OCI-LY7 (cell line): ENCODE data around the gene LARGE1. TPM values are rescaled to one million over a fixed set of nuclear protein-coding genes. Genes with fewer than 3 reads are reported as not detected.

Experiments used
- BruUV-seq: library from RNA; stranded (reverse); fragments of 400-500 nt; replicated peaks from 2 replicates; lab custom pipeline; 2021; lab: Mats Ljungman, UMichigan
- CTCF ChIA-PET: fragments of 300-600 bp; sonication (Branson Sonifier 250); formaldehyde crosslinking; loops from one replicate; lab custom pipeline; 2022; ENCODE audit warnings: antibody characterized with exemption; ENCODE audit not compliant: unreplicated experiment; lab: Charles Lee
- POLR2A ChIA-PET: fragments of 300-600 bp; sonication (Branson Sonifier 250); formaldehyde crosslinking; loops from one replicate; lab custom pipeline; 2022; ENCODE audit warnings: antibody characterized with exemption; lab: Charles Lee
- DNase-seq: peaks from one replicate; pipeline ENCODE4 v3.0.0-alpha.2; 2015; ENCODE audit warnings: low spot score
- H2AFZ ChIP-seq: fragments of 200-600 bp; sonication (generic), shearing (Covaris generic); 2 replicates; pipeline ENCODE4 v1.6.1; 2014; ENCODE audit warnings: mild to moderate bottlenecking, antibody characterized with exemption, low read length, moderate library complexity
- H3K27ac ChIP-seq: fragments of 200-600 bp; sonication (generic); 2 replicates; pipeline ENCODE4 v1.5.1; 2014; ENCODE audit warnings: mixed run types, low read depth, mild to moderate bottlenecking, moderate library complexity, low read length, inconsistent platforms; ENCODE audit not compliant: poor library complexity, severe bottlenecking
- H3K36me3 ChIP-seq: fragments of 200-600 bp; sonication (generic); 2 replicates; pipeline ENCODE4 v1.6.1; 2014; ENCODE audit warnings: mild to moderate bottlenecking, antibody characterized with exemption, low read length, moderate library complexity, mixed read lengths; ENCODE audit not compliant: insufficient read depth
- H3K4me1 ChIP-seq: fragments of 200-600 bp; sonication (generic); 2 replicates; pipeline ENCODE4 v1.5.1; 2014; ENCODE audit warnings: mild to moderate bottlenecking, low read length; ENCODE audit not compliant: insufficient read depth, poor library complexity, severe bottlenecking
- H3K4me2 ChIP-seq: fragments of 200-600 bp; sonication (generic); 2 replicates; pipeline ENCODE4 v1.6.1; 2014; ENCODE audit warnings: mild to moderate bottlenecking, low read length
- H3K4me3 ChIP-seq: fragments of 200-600 bp; sonication (generic); 2 replicates; pipeline ENCODE4 v1.5.1; 2014; ENCODE audit warnings: mild to moderate bottlenecking, low read depth, low read length; ENCODE audit not compliant: poor library complexity, severe bottlenecking
- H3K79me2 ChIP-seq: fragments of 200-600 bp; sonication (generic); 2 replicates; pipeline ENCODE4 v1.6.1; 2016; ENCODE audit warnings: low read depth, mild to moderate bottlenecking, low read length, moderate library complexity, mixed read lengths; ENCODE audit not compliant: insufficient read depth
- H3K9me2 ChIP-seq: fragments of 200-600 bp; sonication (generic); 2 replicates; pipeline ENCODE4 v1.6.1; 2016; ENCODE audit warnings: mild to moderate bottlenecking, low read length, mixed read lengths; ENCODE audit not compliant: insufficient read depth
- H3K9me3 ChIP-seq: fragments of 200-600 bp; sonication (generic); 2 replicates; pipeline ENCODE4 v1.6.1; 2014; ENCODE audit warnings: mild to moderate bottlenecking, mixed run types, low read length, mixed read lengths
- H4K20me1 ChIP-seq: fragments of 200-600 bp; sonication (generic); 2 replicates; pipeline ENCODE4 v1.6.1; 2014; ENCODE audit warnings: mild to moderate bottlenecking, antibody characterized with exemption, low read length, moderate library complexity, mixed read lengths; ENCODE audit not compliant: insufficient read depth
- EZH2phosphoT487 ChIP-seq: fragments of 200-600 bp; sonication (generic); IDR thresholded peaks from 2 replicates; pipeline ENCODE4 v1.6.1; 2018; ENCODE audit warnings: low read depth, borderline replicate concordance, mild to moderate bottlenecking, mixed run types, antibody characterized with exemption, low read length, moderate library complexity, mixed read lengths
- intact Hi-C: fragments of 100-400 bp; cut with micrococcal nuclease; formaldehyde crosslinking; loops from one replicate; pipeline ENCODE4 v1.10.0; 2022; ENCODE audit not compliant: unreplicated experiment
- total RNA-seq, 2 experiments: library from RNA; depleted of rRNA in 1 of 2; stranded (reverse); fragments of >200 nt in 1 of 2; shearing (Covaris generic) in 1 of 2; gene quantifications; 2 replicates each; pipeline ENCODE4 v1.2.3, GENCODE V29; 2014 to 2022
- TF ChIP-seq, protein P1 (sequence below): fragments of 200-600 bp; sonication (generic); conservative IDR thresholded peaks from 2 replicates; pipeline ENCODE4 v1.5.1; 2014; ENCODE audit warnings: mild to moderate bottlenecking, antibody characterized with exemption, low read length, moderate library complexity, mixed read lengths

LARGE1 gene
- total RNA-seq, 2 experiments from 2014 or later = 31.5 to 31.9 TPM

DNA sequence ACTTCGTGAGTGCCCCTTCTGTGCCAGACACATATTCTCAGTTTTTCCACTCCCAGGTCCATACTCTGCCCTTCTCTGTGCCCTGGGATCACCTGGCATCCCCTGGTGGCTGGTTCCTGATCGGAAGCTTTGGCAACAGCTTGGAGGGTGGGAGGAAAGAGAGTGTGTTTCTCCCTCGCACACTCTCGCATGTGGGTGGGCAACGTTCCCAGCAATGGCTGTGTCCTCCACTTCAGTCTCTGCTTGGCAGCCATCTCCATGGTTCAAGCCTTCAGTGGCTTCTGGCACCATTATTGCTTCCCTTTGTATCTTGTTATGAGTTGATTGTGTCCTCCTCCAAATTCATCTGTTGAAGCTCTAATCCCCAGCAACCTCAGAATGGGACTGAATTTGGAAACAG is 519.4 kb downstream of the LARGE1 start:
- Histone ChIP-seq H3K4me1 (peaks cover 11% of the 10 kb centered on the region), H3K9me3 (no peaks in the 10 kb centered on the region), H4K20me1 (no peaks in the 10 kb centered on the region), H3K27ac (no peak overlapping the region), H2AFZ (no peak overlapping the region), H3K9me2 (no peaks in the 10 kb centered on the region), H3K79me2 (no peaks in the 10 kb centered on the region), H3K4me2 (no peak overlapping the region), H3K4me3 (no peak overlapping the region), H3K36me3 (no peaks in the 10 kb centered on the region)
- intact Hi-C loops = no loop called here
- no peak for DNase-seq
- no TSS peak for BruUV-seq
- CTCF ChIA-PET = no interaction called here
- TF ChIP-seq, protein P1, sequence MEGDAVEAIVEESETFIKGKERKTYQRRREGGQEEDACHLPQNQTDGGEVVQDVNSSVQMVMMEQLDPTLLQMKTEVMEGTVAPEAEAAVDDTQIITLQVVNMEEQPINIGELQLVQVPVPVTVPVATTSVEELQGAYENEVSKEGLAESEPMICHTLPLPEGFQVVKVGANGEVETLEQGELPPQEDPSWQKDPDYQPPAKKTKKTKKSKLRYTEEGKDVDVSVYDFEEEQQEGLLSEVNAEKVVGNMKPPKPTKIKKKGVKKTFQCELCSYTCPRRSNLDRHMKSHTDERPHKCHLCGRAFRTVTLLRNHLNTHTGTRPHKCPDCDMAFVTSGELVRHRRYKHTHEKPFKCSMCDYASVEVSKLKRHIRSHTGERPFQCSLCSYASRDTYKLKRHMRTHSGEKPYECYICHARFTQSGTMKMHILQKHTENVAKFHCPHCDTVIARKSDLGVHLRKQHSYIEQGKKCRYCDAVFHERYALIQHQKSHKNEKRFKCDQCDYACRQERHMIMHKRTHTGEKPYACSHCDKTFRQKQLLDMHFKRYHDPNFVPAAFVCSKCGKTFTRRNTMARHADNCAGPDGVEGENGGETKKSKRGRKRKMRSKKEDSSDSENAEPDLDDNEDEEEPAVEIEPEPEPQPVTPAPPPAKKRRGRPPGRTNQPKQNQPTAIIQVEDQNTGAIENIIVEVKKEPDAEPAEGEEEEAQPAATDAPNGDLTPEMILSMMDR = no peak
- no peak for TF ChIP-seq EZH2phosphoT487
- POLR2A ChIA-PET = no interaction called here

DNA sequence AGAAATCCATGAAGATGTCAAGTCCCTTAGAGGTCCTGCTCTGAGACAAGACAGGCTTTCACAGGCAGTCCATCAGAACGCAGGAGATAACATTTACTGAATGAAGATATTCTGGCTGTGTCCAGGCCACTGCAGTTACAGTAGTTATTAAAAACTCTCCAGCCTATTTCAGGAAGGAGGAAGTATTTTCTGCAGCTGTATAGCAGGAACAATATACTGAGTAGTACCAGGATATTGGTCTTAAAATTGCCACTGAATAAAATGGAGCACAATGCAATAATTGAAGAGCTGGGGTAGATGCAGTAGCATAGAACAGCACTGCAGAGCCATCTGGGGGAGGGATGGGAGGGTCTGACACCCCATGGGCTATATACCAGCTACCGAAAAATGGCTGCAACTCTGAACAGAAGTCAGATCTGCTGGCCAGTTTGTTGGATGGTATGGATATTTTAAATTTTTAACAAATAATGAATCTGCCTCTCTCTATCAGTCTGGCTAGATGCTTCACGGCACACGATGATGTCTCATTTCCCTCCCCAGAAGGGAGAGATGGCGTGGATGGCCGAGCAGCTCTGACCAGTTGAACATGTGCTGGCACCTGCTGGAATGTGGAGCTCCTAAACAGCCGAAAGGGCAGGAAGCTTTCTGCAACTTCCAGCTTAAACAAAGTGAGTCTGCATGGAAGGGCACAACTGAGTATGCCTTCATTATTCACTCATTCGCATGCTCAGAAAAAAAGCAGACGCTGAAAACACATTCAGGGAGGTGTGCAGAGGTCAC is 520.0 kb downstream of the LARGE1 start:
- no peaks in the 10 kb centered on the region for H3K9me3 ChIP-seq
- no peak overlapping the region for H3K27ac ChIP-seq
- peak overlapping the region; percentile 37; the same call in 1 of the 2 replicates for H3K4me2 ChIP-seq
- H3K4me3 ChIP-seq = no peak overlapping the region
- CTCF ChIA-PET = no interaction called here
- no peaks in the 10 kb centered on the region for H3K36me3 ChIP-seq
- H4K20me1 ChIP-seq = no peaks in the 10 kb centered on the region
- no peak for TF ChIP-seq EZH2phosphoT487
- TF ChIP-seq, protein P1 = no peak
- intact Hi-C loops = no loop called here
- peaks cover 11% of the 10 kb centered on the region for H3K4me1 ChIP-seq
- H3K9me2 ChIP-seq = no peaks in the 10 kb centered on the region
- POLR2A ChIA-PET = interaction anchor here (0.5 to 0.7 kb wide), 3 partner anchors 31 to 74 kb away, joined by 3 read pairs; no protein-coding TSS in a partner anchor
- H3K79me2 ChIP-seq = no peaks in the 10 kb centered on the region
- DNase-seq = peak; percentile 13
- no TSS peak for BruUV-seq
- no peak overlapping the region for H2AFZ ChIP-seq

DNA sequence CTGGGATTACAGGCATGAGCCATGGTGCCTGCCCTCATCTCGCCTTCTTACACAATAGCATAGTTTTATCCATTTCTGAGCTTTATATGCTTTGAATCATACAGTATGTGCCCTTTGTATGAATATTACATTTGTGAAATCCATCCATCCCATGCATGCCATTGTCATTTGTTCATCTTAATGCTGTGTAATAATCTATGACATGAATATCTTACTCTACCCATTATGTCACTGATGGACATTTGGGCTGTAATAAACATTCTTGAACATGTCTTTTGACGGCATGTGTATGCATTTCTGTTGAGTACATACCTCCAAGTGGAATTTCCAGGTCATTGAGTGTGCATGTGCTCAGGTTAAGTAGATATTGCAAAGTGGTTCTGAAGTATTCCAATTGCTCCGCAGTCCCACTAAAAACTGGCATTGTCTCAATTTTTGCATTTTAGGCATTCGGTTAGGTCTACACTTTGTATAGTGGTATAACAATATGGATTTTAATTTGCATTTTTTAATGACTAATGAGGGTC is 522.8 kb downstream of the LARGE1 start:
- Histone ChIP-seq H3K9me2 (no peaks in the 10 kb centered on the region), H3K4me2 (no peak overlapping the region), H3K27ac (no peak overlapping the region), H4K20me1 (no peaks in the 10 kb centered on the region), H3K4me3 (no peak overlapping the region), H3K4me1 (peaks cover 7% of the 10 kb centered on the region), H3K9me3 (no peaks in the 10 kb centered on the region), H2AFZ (no peak overlapping the region), H3K36me3 (no peaks in the 10 kb centered on the region), H3K79me2 (no peaks in the 10 kb centered on the region)
- ChIA-PET CTCF (no interaction called here), POLR2A (interaction anchor here (0.7 kb wide), 1 partner anchor 321 kb away, joined by 3 read pairs; no protein-coding TSS in a partner anchor)
- intact Hi-C loops = no loop called here
- TF ChIP-seq, protein P1 = no peak
- no peak for TF ChIP-seq EZH2phosphoT487
- DNase-seq = no peak
- BruUV-seq = no TSS peak
